Osteocyte (in vitro differentiated cells): ENCODE measurements around the gene PPP4R3A. TPM values are rescaled to one million over a fixed set of nuclear protein-coding genes. Genes with fewer than 3 reads are reported as not detected.
A peak's percentile ranks its signal among the peaks of the same experiment; 100 is the strongest.
"Not testable (repeated sequence)": the region's sequence is repeated elsewhere in the genome, so short reads cannot be mapped to it uniquely, and the experiment has no call there.

Experiments
- DNase-seq: peaks from one replicate; pipeline ENCODE4 v3.0.0; 2021; ENCODE audit warnings: mixed read lengths; ENCODE audit not compliant: unreplicated experiment; ENCODE audit errors: extremely low spot score
- H3K27ac Mint-ChIP-seq: one replicate; pipeline ENCODE4 v1.8.0; 2021; ENCODE audit warnings: mild to moderate bottlenecking, mixed read lengths; ENCODE audit not compliant: unreplicated experiment
- H3K27me3 Mint-ChIP-seq: one replicate; pipeline ENCODE4 v1.8.0; 2021; ENCODE audit warnings: mixed read lengths; ENCODE audit not compliant: unreplicated experiment
- H3K36me3 Mint-ChIP-seq: one replicate; pipeline ENCODE4 v1.8.0; 2021; ENCODE audit warnings: mixed read lengths; ENCODE audit not compliant: unreplicated experiment
- H3K4me1 Mint-ChIP-seq: one replicate; pipeline ENCODE4 v1.8.0; 2021; ENCODE audit warnings: mixed read lengths; ENCODE audit not compliant: unreplicated experiment
- H3K4me3 Mint-ChIP-seq: one replicate; pipeline ENCODE4 v1.8.0; 2021; ENCODE audit warnings: mild to moderate bottlenecking, moderate library complexity, mixed read lengths; ENCODE audit not compliant: unreplicated experiment
- H3K9me3 Mint-ChIP-seq: one replicate; pipeline ENCODE4 v1.8.0; 2021; ENCODE audit warnings: mixed read lengths; ENCODE audit not compliant: unreplicated experiment
- total RNA-seq: library from RNA; stranded (reverse); gene quantifications from 2 replicates; pipeline ENCODE4 v1.2.1, GENCODE V29; 2021
- TF ChIP-seq, protein P1 (sequence below): fragments of 200-600 bp; sonication (generic); IDR thresholded peaks from 2 replicates; pipeline ENCODE4 v1.5.0; 2021; ENCODE audit warnings: antibody characterized with exemption, mild to moderate bottlenecking, moderate library complexity

The PPP4R3A gene
- total RNA-seq, 1 donor from 2014 or later, result 68.1 TPM

GRCh38 chr14:91439345-91439744, 70.8 kb downstream of the PPP4R3A start:
- Mint-ChIP-seq H3K4me3 (no peak overlapping the region), H3K27ac (no peak overlapping the region), H3K36me3 (no peaks in the 10 kb centered on the region), H3K4me1 (no peaks in the 10 kb centered on the region), H3K27me3 (peaks cover 25% of the 10 kb centered on the region), H3K9me3 (no peaks in the 10 kb centered on the region)
- no peak for DNase-seq
- TF ChIP-seq, protein P1, sequence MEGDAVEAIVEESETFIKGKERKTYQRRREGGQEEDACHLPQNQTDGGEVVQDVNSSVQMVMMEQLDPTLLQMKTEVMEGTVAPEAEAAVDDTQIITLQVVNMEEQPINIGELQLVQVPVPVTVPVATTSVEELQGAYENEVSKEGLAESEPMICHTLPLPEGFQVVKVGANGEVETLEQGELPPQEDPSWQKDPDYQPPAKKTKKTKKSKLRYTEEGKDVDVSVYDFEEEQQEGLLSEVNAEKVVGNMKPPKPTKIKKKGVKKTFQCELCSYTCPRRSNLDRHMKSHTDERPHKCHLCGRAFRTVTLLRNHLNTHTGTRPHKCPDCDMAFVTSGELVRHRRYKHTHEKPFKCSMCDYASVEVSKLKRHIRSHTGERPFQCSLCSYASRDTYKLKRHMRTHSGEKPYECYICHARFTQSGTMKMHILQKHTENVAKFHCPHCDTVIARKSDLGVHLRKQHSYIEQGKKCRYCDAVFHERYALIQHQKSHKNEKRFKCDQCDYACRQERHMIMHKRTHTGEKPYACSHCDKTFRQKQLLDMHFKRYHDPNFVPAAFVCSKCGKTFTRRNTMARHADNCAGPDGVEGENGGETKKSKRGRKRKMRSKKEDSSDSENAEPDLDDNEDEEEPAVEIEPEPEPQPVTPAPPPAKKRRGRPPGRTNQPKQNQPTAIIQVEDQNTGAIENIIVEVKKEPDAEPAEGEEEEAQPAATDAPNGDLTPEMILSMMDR, result no peak

GRCh38 chr14:91438845-91439244, 71.3 kb downstream of the PPP4R3A start:
- no peaks in the 10 kb centered on the region for H3K9me3 Mint-ChIP-seq
- H3K27ac Mint-ChIP-seq, result no peak overlapping the region
- DNase-seq, result no peak
- H3K4me1 Mint-ChIP-seq, result no peaks in the 10 kb centered on the region
- no peak overlapping the region for H3K4me3 Mint-ChIP-seq
- no peaks in the 10 kb centered on the region for H3K36me3 Mint-ChIP-seq
- TF ChIP-seq, protein P1, result no peak
- peaks cover 20% of the 10 kb centered on the region for H3K27me3 Mint-ChIP-seq

DNA sequence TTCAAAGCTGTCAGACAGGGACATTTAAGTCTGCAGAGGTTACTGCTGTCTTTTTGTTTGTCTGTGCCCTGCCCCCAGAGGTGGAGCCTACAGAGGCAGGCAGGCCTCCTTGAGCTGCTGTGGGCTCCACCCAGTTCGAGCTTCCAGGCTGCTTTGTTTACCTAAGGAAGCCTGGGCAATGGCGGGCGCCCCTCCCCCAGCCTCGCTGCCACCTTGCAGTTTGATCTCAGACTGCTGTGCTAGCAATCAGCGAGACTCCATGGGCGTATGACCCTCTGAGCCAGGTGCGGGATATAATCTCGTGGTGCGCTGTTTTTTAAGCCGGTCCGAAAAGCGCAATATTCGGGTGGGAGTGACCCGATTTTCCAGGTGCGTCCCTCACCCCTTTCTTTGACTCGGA, 73.8 kb downstream of the PPP4R3A start:
- not testable (repeated sequence) for H3K9me3 Mint-ChIP-seq, H3K27ac Mint-ChIP-seq, H3K27me3 Mint-ChIP-seq, H3K4me1 Mint-ChIP-seq, H3K4me3 Mint-ChIP-seq, H3K36me3 Mint-ChIP-seq, DNase-seq

GRCh38 chr14:91429385-91429784, 80.7 kb downstream of the PPP4R3A start:
- Mint-ChIP-seq H3K27me3 (peaks cover 13% of the 10 kb centered on the region), H3K9me3 (no peaks in the 10 kb centered on the region), H3K4me3 (no peak overlapping the region), H3K27ac (no peak overlapping the region), H3K36me3 (no peaks in the 10 kb centered on the region), H3K4me1 (no peaks in the 10 kb centered on the region)
- TF ChIP-seq, protein P1, result no peak
- DNase-seq, result no peak

DNA sequence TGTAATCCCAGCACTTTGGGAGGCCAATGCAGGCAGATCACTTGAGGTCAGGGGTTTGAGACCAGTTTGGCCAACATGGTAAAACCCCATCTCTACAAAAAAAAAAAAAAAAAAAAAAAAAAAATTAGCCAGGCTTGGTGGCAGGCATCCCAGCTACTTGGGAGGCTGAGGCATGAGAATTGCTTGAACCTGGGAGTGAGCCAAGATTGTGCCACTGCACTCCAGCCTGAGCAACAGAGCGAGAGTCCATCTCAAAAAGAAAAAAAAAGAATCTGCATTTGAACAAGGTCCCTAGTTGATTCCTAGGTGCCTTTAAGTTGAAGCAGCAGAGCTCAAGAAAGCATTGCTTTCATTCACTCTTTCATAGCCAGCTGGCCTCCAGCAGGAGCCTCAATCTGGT, 81.2 kb downstream of the PPP4R3A start:
- peaks cover 13% of the 10 kb centered on the region for H3K27me3 Mint-ChIP-seq
- not testable (repeated sequence) for H3K4me1 Mint-ChIP-seq, H3K36me3 Mint-ChIP-seq, H3K9me3 Mint-ChIP-seq, H3K27ac Mint-ChIP-seq, H3K4me3 Mint-ChIP-seq
- peak; percentile 8 for DNase-seq

- not testable (repeated sequence) for H3K4me1 Mint-ChIP-seq, H3K36me3 Mint-ChIP-seq, H3K9me3 Mint-ChIP-seq, H3K4me3 Mint-ChIP-seq, H3K27ac Mint-ChIP-seq
- peak; percentile 30 for DNase-seq
- H3K27me3 Mint-ChIP-seq, result peaks cover 21% of the 10 kb centered on the region
These were observed 84.6 kb downstream of the PPP4R3A start for GRCh38 chr14:91425531-91425944.
